ENCODE data around the gene LRRK1. TPM values are rescaled to one million over a fixed set of nuclear protein-coding genes. Genes with fewer than 3 reads are reported as not detected.

LRRK1 gene
- total RNA-seq, 1 donor from 2014 or later: 21.1 TPM

- Histone ChIP-seq H3K27ac (no peak overlapping the region), H3K36me3 (no peaks in the 10 kb centered on the region), H3K9me3 (no peaks in the 10 kb centered on the region), H3K4me1 (peaks cover 31% of the 10 kb centered on the region), H3K27me3 (no peaks in the 10 kb centered on the region), H3K4me3 (no peak overlapping the region)
- intact Hi-C loops (cut with DNase I): no loop called here
- TF ChIP-seq CTCF (IDR thresholded peaks at IDR 0.05): no peak
- TF ChIP-seq POLR2A (IDR thresholded peaks at IDR 0.05): no peak
- no peak for TF ChIP-seq POLR2AphosphoS5 (IDR thresholded peaks at IDR 0.05; ENCODE audit: insufficient read depth in 1 of 2, low read depth in 1 of 2)
- DNase-seq (ENCODE audit: extremely low spot score in 2 of 2): peak; percentile 65 to 67
Measured at GRCh38 chr15:101003706-101004105, 84.5 kb downstream of the LRRK1 start.

- no peak overlapping the region for H3K4me3 ChIP-seq
- no peaks in the 10 kb centered on the region for H3K36me3 ChIP-seq
- no peak for TF ChIP-seq CTCF (IDR thresholded peaks at IDR 0.05)
- no peak for TF ChIP-seq POLR2AphosphoS5 (IDR thresholded peaks at IDR 0.05; ENCODE audit: insufficient read depth in 1 of 2, low read depth in 1 of 2)
- no peak for TF ChIP-seq POLR2A (IDR thresholded peaks at IDR 0.05)
- H3K27me3 ChIP-seq: no peaks in the 10 kb centered on the region
- peaks cover 32% of the 10 kb centered on the region for H3K4me1 ChIP-seq
- intact Hi-C loops (cut with DNase I): no loop called here
- DNase-seq (ENCODE audit: extremely low spot score in 2 of 2): peak; percentile 25 to 49
- no peaks in the 10 kb centered on the region for H3K9me3 ChIP-seq
- H3K27ac ChIP-seq: no peak overlapping the region
Measured at GRCh38 chr15:101004500-101004899, 85.3 kb downstream of the LRRK1 start.

- Histone ChIP-seq H3K4me3 (no peak overlapping the region), H3K4me1 (peaks cover 29% of the 10 kb centered on the region), H3K9me3 (no peaks in the 10 kb centered on the region), H3K36me3 (no peaks in the 10 kb centered on the region), H3K27ac (no peak overlapping the region), H3K27me3 (no peaks in the 10 kb centered on the region)
- no peak for TF ChIP-seq CTCF (IDR thresholded peaks at IDR 0.05)
- TF ChIP-seq POLR2A (IDR thresholded peaks at IDR 0.05): no peak
- TF ChIP-seq POLR2AphosphoS5 (IDR thresholded peaks at IDR 0.05; ENCODE audit: insufficient read depth in 1 of 2, low read depth in 1 of 2): no peak
- intact Hi-C loops (cut with DNase I): loop anchor here (5.0 kb wide), 1 partner anchor 378 kb away; no protein-coding TSS in a partner anchor
- peak in 1 of 2 donors; percentile 62 for DNase-seq (ENCODE audit: extremely low spot score in 2 of 2)
Measured at GRCh38 chr15:101004986-101005747, 86.0 kb downstream of the LRRK1 start.

GRCh38 chr15:101006931-101007691 is 88.0 kb downstream of the LRRK1 start:
- H3K9me3 ChIP-seq: no peaks in the 10 kb centered on the region
- TF ChIP-seq CTCF (IDR thresholded peaks at IDR 0.05) (peak; percentile 81 to 92 (median 88)), POLR2A (IDR thresholded peaks at IDR 0.05) (no peak), POLR2AphosphoS5 (IDR thresholded peaks at IDR 0.05; ENCODE audit: insufficient read depth in 1 of 2, low read depth in 1 of 2) (peak in 1 of 2 donors; percentile 60)
- no peak overlapping the region for H3K27ac ChIP-seq
- intact Hi-C loops (cut with DNase I): loop anchor here (1.0 to 5.0 kb wide), 2 partner anchors 88 to 380 kb away; partner anchors contain the start of gene LRRK1
- H3K4me1 ChIP-seq: peaks cover 27% of the 10 kb centered on the region
- no peaks in the 10 kb centered on the region for H3K27me3 ChIP-seq
- H3K36me3 ChIP-seq: peaks cover 0 to 2% of the 10 kb centered on the region in 2 donors
- no peak overlapping the region for H3K4me3 ChIP-seq
- DNase-seq (ENCODE audit: extremely low spot score in 2 of 2): peak in 1 of 2 donors; percentile 90
